Gastrocnemius medialis (tissue), 4 donors: ENCODE results near the gene FPR1. TPM values are rescaled to one million over a fixed set of nuclear protein-coding genes. Genes with fewer than 3 reads are reported as not detected.

Experiments used
- ATAC-seq, 2 donors: fragments of 150-250 bp; one replicate each; pipeline ENCODE4 v1.9.1; 2016
- DNase-seq, 2 donors: peaks; one replicate each; pipeline ENCODE4 v3.0.0-alpha.2; 2019
- H3K27ac ChIP-seq, 4 donors: fragments of 200-600 bp; sonication (generic); 1 replicate in 1 of 4; 2 replicates in 3 of 4; pipeline ENCODE4 v1.5.1; 2016 to 2018; ENCODE audit warnings: mild to moderate bottlenecking in 2 of 4, moderate library complexity in 1 of 4
- H3K27me3 ChIP-seq, 3 donors: fragments of 200-600 bp; sonication (generic) in 2 of 3; 1 replicate in 1 of 3; 2 replicates in 2 of 3; pipeline versions ENCODE4 v1.5.1 to v1.6.0; 2016 to 2019; ENCODE audit warnings: mild to moderate bottlenecking in 1 of 3, moderate library complexity in 1 of 3
- H3K36me3 ChIP-seq, 2 donors: fragments of 200-600 bp; sonication (generic) in 1 of 2; one replicate each; pipeline ENCODE4 v1.5.1; 2017 to 2018
- H3K4me1 ChIP-seq, 2 donors: fragments of 200-600 bp; sonication (generic) in 1 of 2; one replicate each; pipeline ENCODE4 v1.5.1; 2016 to 2017; ENCODE audit warnings: mild to moderate bottlenecking in 2 of 2
- H3K4me3 ChIP-seq, 4 donors: fragments of 200-600 bp; sonication (generic) in 3 of 4; 1 replicate in 1 of 4; 2 replicates in 3 of 4; pipeline ENCODE4 v1.5.1; 2016 to 2019; ENCODE audit warnings: mild to moderate bottlenecking in 2 of 4
- H3K9me3 ChIP-seq, 3 donors: fragments of 200-600 bp; sonication (generic) in 2 of 3; 1 replicate in 1 of 3; 2 replicates in 2 of 3; pipeline ENCODE4 v1.5.1; 2016 to 2019
- CTCF ChIP-seq, 5 experiments: fragments of 450-650 bp in 3 of 5; fragments of 200-600 bp in 2 of 5; sonication (generic) in 2 of 5; IDR thresholded peaks in 4 of 5; conservative IDR thresholded peaks in 1 of 5; 1 replicate in 4 of 5; 2 replicates in 1 of 5; pipeline ENCODE4 v1.5.1; 2016 to 2019; ENCODE audit warnings: antibody characterized with exemption in 5 of 5, mild to moderate bottlenecking in 3 of 5, moderate library complexity in 3 of 5
- POLR2A ChIP-seq, 2 donors: fragments of 450-650 bp; IDR thresholded peaks; one replicate each; pipeline ENCODE4 v1.6.1; 2017; ENCODE audit warnings: antibody characterized with exemption in 2 of 2, mild to moderate bottlenecking in 2 of 2, moderate library complexity in 2 of 2
- in situ Hi-C, 4 donors: fragments of 200-750 bp; cut with MboI; loops; one replicate each; pipeline versions ENCODE4 v1.15.0 to v1.8.0; 2017; ENCODE audit warnings: low sequenced_read_pairs in 4 of 4
- intact Hi-C: fragments of 100-400 bp; cut with DNase I; formaldehyde crosslinking; loops from one replicate; pipeline ENCODE4 v1.15.1; 2023; ENCODE audit warnings: low total_unique reads
- total RNA-seq, 4 donors: library from RNA; depleted of rRNA; stranded (reverse); fragments of >200 nt; gene quantifications; one replicate each; pipeline versions ENCODE4 v1.1.0 to v1.2.3, GENCODE V29; 2016

The FPR1 gene
- total RNA-seq, 4 donors from 2014 or later = 3.0 to 6.1 (median 6.0) TPM; not detected in 1

DNA sequence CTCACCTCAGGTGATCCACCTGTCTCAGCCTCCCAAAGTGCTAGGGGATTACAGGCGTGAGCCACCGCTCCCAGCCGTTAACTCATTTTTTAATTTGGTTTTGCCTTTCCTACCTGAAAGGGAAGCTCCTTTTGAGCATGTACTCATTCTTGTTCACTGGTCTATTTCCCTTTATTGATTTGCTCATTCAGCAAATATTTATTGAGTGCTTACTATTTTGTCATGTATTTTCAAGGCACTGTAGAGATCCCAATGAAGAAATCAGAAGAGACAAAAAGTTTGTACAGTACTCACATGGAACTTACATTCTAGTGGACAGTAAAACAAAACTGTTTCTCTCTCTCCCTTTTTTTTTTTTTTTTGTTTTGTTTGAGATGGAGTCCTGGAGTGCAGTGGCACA, 44.8 kb downstream of the FPR1 start:
- intact Hi-C loops (loop anchor here (10.0 kb wide), 1 partner anchor 318 kb away; the partner anchor contains the start of gene ZNF614), in situ Hi-C loops (no loop called here)
- no peaks in the 10 kb centered on the region for H3K9me3 ChIP-seq
- H3K27me3 ChIP-seq = no peaks in the 10 kb centered on the region
- H3K4me3 ChIP-seq = no peak overlapping the region
- ATAC-seq (no peak), DNase-seq (no peak)
- H3K36me3 ChIP-seq = no peaks in the 10 kb centered on the region
- TF ChIP-seq CTCF (IDR thresholded peaks at IDR 0.05 in 4 of 5, conservative IDR thresholded peaks at IDR 0.05 in 1 of 5) (no peak), POLR2A (IDR thresholded peaks at IDR 0.05) (no peak)
- H3K27ac ChIP-seq = no peak overlapping the region
- peaks cover 9 to 11% of the 10 kb centered on the region in 2 donors for H3K4me1 ChIP-seq

- no peak for DNase-seq
- ATAC-seq = no peak
- no peaks in the 10 kb centered on the region for H3K36me3 ChIP-seq
- no peak overlapping the region for H3K4me3 ChIP-seq
- TF ChIP-seq CTCF (IDR thresholded peaks at IDR 0.05 in 4 of 5, conservative IDR thresholded peaks at IDR 0.05 in 1 of 5) = no peak
- TF ChIP-seq POLR2A (IDR thresholded peaks at IDR 0.05) = no peak
- in situ Hi-C loops (no loop called here), intact Hi-C loops (loop anchor here (10.0 kb wide), 1 partner anchor 319 kb away; the partner anchor contains the start of gene ZNF614)
- no peaks in the 10 kb centered on the region for H3K9me3 ChIP-seq
- H3K27ac ChIP-seq = no peak overlapping the region
- H3K27me3 ChIP-seq = no peaks in the 10 kb centered on the region
- peaks cover 9 to 11% of the 10 kb centered on the region in 2 donors for H3K4me1 ChIP-seq
These were observed 45.4 kb downstream of the FPR1 start for GRCh38 chr19:51706296-51706695.

DNA sequence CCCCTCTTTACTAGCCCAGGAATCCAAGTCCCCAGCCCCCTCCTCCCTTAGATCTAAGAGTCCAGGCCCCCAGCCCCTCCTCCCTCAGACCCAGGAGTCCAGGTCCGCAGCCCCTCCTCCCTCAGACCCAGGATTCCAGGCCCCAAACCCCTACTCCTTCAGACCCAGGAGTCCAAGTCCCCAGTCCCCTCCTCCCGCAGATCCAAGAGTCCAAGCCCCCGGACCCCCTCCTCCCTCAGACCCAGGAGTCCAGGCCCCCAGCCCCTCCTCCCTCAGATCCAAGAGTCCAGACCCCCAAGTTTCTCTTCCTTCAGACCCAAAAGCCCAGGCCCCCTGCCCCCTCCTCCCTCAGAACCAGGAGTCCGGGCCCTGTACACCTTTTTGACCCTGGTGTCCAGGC, 47.1 kb downstream of the FPR1 start:
- peak overlapping the region; percentile 73 to 86 (median 79) for H3K27ac ChIP-seq
- TF ChIP-seq POLR2A (IDR thresholded peaks at IDR 0.05) (no peak), CTCF (IDR thresholded peaks at IDR 0.05 in 4 of 5, conservative IDR thresholded peaks at IDR 0.05 in 1 of 5) (no peak)
- in situ Hi-C loops = no loop called here
- ATAC-seq (no peak), DNase-seq (no peak)
- H3K4me3 ChIP-seq = peak overlapping the region; percentile 53 to 64 (median 60)
- H3K4me1 ChIP-seq = peaks cover 9 to 11% of the 10 kb centered on the region in 2 donors
- H3K27me3 ChIP-seq = no peaks in the 10 kb centered on the region
- H3K36me3 ChIP-seq = no peaks in the 10 kb centered on the region
- H3K9me3 ChIP-seq = no peaks in the 10 kb centered on the region
- intact Hi-C loops = loop anchor here (1.0 to 10.0 kb wide), 3 partner anchors 14 to 320 kb away; partner anchors contain the start of gene ZNF614

- H3K27ac ChIP-seq = peak overlapping the region; percentile 73 to 86 (median 79)
- TF ChIP-seq POLR2A (IDR thresholded peaks at IDR 0.05) (peak; percentile 54 to 65), CTCF (IDR thresholded peaks at IDR 0.05 in 4 of 5, conservative IDR thresholded peaks at IDR 0.05 in 1 of 5) (peak in 2 of 5 experiments; percentile 43 to 48)
- peak; percentile 84 to 87 for DNase-seq
- H3K36me3 ChIP-seq = no peaks in the 10 kb centered on the region
- H3K4me3 ChIP-seq = peak overlapping the region; percentile 53 to 64 (median 60)
- no peaks in the 10 kb centered on the region for H3K9me3 ChIP-seq
- in situ Hi-C loops = no loop called here
- ATAC-seq = peak; percentile 88 to 93
- peaks cover 9 to 11% of the 10 kb centered on the region in 2 donors for H3K4me1 ChIP-seq
- intact Hi-C loops = loop anchor here (1.0 to 10.0 kb wide), 3 partner anchors 14 to 321 kb away; partner anchors contain the start of gene ZNF614
- H3K27me3 ChIP-seq = no peaks in the 10 kb centered on the region
These were observed 47.8 kb downstream of the FPR1 start for GRCh38 chr19:51703575-51704515.
